GM12892 (cell line): ENCODE results near the gene KPNA1.
"Not testable (repeated sequence)": the region's sequence is repeated elsewhere in the genome, so short reads cannot be mapped to it uniquely, and the experiment has no call there.

Source experiments
- DNase-seq: peaks from one replicate; pipeline ENCODE4 v3.0.0; 2011; ENCODE audit not compliant: insufficient read length
- FAIRE-seq: peaks from 2 replicates; lab custom pipeline; 2011; peaks lifted over from hg19 to GRCh38; lab: Jason Lieb, UNC
- POLR2A ChIP-seq: IDR thresholded peaks from 2 replicates; pipeline ENCODE4 v1.6.1; 2011; ENCODE audit warnings: low read depth, low read length, control low read depth
- POLR2AphosphoS5 ChIP-seq: IDR thresholded peaks from 2 replicates; pipeline ENCODE4 v1.6.1; 2011; ENCODE audit warnings: low read depth, low read length, control low read depth
- TAF1 ChIP-seq: IDR thresholded peaks from 2 replicates; pipeline ENCODE4 v1.6.1; 2011; ENCODE audit warnings: low read depth, mild to moderate bottlenecking, control low read depth, low read length, borderline replicate concordance

The KPNA1 gene

DNA sequence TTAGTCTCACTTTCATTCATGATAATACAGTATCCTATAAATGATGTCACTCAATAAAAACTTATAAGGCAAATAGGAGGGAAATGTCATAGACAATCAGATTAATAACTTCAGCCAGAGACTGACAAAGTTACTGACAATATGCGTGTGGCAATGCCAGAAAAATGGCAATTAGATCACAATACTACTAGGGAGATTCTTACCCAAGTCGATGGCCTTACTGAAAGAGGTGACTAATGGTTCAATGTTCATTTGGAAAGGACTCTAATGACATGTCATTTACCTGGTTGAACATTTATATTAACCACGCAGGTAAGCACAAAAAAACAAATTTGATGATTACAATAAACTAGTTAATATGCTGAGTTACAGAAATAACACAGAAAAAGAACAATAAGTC is 52.9 kb downstream of the KPNA1 start:
- FAIRE-seq (no peak), DNase-seq (no peak)
- TF ChIP-seq POLR2A (no peak), POLR2AphosphoS5 (no peak)

DNA sequence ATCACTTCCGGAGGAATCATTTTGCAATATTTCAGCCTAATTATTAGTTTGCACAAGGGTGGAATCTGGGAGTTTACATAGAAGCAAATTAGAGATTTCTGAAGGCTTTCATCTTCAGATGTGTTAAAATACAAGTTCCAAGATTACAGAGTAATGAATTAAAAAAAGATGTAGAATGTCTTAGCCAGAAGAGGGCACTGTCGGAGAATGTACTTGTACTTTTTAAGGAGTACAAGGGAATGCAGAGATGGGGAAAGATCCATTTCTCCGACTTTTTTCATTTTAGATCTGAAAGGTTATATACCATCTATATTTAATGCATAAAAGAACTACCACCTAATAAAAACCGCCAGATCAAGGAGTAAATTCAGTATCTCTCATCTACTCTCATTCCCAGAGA is 55.7 kb downstream of the KPNA1 start:
- DNase-seq (no peak), FAIRE-seq (peak; percentile 21)
- no peak for TF ChIP-seq POLR2AphosphoS5
- no peak for TF ChIP-seq TAF1
- TF ChIP-seq POLR2A: no peak

DNA sequence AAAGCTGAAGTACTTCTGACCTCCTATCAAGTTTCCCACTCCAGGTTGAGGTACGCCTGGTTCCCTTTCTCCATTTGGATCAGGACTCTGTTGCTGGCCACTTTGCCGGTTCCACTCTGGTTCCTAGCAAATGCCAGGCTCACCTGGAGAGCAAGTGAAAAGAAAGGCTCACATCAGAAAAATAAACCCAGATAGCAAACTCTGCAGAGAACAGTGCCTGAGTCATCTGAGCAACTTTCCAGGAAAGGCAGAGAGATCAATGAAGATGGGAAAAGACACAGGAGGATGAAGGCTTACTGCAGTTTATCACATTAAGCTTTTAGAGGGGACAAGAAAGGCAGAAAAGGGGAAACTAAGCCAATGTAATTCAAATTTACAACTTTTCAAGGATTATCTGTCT is 57.0 kb downstream of the KPNA1 start:
- TF ChIP-seq POLR2AphosphoS5 (no peak), POLR2A (no peak), TAF1 (no peak)
- peak; percentile 56 for FAIRE-seq
- DNase-seq: no peak

DNA sequence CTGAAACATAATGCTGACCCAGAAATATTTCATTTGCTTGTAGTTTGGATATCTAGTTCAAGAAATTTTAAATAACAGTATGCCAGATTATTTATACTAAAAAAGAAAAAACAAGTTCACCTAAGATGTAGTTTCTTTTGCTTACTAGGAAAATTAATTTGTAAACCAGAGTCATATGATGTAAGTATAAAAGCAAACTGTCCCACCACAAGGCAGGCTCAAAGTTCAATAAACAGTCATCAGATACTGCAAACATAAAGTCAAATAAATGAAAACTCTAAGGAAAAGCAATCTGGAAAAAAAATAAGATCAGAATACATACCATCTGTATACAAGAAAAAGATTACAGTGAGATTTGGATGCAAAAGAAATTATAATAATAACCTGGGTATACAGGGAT is 58.7 kb downstream of the KPNA1 start:
- TF ChIP-seq TAF1 (no peak), POLR2A (no peak), POLR2AphosphoS5 (no peak)
- FAIRE-seq (no peak), DNase-seq (no peak)

DNA sequence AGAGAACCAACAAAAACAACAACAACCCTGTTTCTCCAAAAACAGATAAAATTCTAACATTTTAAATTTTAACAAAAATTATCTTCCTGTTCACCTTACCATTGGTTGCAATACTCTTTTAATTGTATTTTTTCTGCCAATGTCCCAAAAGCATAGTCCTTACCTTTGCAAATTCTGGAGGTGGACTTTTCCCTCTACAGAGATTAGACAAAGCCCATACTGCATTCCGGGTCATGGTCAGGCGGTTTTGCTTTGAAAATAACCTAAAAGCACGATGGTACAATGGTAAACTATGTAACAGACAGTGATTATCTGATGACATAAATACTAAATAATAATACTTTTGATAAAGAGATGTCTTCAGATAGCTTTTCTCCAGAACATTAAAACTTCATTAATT is 63.4 kb downstream of the KPNA1 start:
- no peak for DNase-seq
- no peak for TF ChIP-seq POLR2A
- no peak for FAIRE-seq

DNA sequence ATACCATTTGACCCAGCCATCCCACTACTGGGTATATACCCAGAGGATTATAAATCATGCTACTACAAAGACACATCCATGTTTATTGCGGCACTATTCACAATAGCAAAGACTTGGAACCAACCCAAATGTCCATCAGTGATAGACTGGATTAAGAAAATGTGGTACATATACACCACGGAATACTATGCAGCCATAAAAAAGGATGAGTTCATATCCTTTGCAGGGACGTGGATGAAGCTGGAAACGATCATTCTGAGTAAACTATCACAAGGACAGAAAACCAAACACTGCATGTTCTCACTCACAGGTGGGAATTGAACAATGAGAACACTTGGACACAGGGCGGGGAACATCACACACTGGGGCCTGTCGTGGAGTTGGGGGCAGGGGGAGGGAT is 66.5 kb downstream of the KPNA1 start:
- not testable (repeated sequence) for DNase-seq, FAIRE-seq

DNA sequence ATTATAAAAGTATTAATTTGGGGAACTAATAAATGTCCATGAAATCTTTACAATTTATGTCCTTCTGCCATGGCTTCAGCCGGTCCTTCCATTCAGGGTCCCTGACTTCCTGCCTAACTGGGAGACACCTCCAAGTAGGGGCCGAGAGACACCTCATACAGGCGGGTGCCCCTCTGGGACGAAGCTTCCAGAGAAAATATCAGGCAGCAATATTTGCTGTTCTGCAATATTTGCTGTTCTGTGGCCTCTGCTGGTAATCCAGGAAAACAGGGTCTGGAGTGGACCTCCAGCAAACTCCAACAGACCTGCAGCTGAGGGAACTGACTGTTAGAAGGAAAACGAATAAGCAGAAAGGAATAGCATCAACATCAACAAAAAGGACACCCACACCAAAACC is 70.2 kb downstream of the KPNA1 start:
- FAIRE-seq: not testable (repeated sequence)

DNA sequence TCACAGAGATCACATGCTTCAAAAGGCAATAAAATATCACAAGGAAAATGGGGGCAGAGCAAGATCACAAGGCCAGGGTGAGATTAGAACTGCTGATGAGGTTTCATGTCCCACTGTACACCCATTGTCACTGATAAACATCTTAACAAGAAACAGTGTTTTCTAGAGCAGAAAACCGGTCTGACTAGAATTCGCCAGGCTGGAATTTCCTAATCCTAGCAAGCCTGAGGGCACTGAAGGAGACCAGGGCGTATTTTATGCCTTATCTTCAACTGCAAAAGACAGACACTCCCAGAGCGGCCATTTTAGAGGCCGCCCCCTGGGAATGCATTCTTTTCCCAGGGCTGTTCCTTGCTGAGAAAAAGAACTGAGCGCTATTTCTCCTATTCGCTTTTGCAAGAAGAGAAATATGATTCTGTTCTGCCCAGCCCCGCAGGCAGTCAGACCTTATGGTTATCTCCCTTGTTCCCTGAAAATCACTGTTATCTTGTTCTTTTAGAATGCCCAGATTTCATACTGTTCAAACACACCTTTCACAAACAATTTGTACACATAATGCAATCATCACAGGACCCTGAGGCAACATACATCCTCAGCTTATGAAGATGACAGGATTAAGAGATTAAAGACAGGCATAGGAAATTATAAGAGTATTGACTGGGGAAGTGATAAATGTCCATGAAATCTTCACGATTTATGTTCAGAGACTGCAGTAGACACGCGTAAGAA is 70.8 kb downstream of the KPNA1 start:
- not testable (repeated sequence) for DNase-seq, FAIRE-seq

More for the DNA sequence above, 70.2 kb downstream of the KPNA1 start:
- DNase-seq: not testable (repeated sequence)

DNA sequence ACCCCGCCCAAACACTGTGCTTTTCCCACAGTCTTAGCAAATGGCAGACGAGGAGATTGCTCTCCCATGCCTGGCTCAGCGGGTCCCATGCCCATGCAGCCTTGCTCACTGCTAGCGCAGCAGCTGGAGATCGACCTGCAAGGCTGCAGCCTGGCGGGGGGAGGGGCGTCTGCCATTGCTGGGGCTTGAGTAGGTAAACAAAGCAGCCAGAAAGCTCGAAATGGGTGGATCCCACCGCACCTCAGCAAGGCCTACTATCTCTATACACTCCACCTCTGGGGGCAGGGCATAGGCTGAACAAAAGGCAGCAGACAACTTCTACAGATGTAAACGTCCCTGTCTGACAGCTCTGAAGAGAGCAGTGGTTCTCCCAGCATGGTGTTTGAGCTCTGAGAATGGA is 71.6 kb downstream of the KPNA1 start:
- FAIRE-seq: no peak
- no peak for DNase-seq
- TF ChIP-seq POLR2AphosphoS5: no peak
- no peak for TF ChIP-seq TAF1
- no peak for TF ChIP-seq POLR2A

DNA sequence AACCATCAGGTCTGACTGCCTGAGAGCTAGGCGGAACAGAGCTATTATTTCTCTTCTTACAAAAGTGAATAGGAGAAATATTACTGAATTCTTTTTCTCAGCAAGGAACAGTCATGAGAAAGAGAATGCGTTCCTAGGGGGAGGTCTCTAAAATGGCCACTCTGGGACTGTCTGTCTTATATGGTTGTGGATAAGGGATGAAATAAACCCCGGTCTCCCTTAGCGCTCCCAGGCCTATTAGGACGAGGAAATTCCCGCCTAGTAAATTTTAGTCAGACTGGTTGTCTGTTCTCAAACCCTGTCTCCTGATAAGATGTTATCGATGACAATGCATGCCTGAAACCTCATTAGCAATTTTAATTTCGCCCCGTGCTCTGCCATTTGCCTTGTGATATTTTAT is 78.8 kb downstream of the KPNA1 start:
- FAIRE-seq (no peak), DNase-seq (no peak)
- TF ChIP-seq POLR2AphosphoS5: no peak
- TF ChIP-seq POLR2A: no peak
- TF ChIP-seq TAF1: no peak

DNA sequence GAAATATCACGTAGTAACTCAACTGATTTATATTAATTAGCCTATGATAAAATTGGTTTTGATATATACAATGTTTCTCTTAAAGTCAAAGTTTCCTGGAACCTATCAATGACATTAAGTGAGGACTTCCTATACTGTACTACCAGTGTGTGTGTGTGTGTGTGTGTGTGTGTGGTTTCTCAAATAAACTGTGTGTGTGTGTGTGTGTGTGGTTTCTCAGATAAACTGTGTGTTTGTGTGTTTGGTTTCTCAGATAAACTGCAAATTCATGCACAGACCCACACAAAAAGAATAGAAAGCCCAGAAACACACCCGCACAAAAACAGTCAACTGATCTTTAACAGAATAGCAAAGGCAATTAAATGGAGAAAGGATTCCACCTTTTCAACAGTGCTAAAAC is 84.4 kb downstream of the KPNA1 start:
- TF ChIP-seq POLR2A: no peak

DNA sequence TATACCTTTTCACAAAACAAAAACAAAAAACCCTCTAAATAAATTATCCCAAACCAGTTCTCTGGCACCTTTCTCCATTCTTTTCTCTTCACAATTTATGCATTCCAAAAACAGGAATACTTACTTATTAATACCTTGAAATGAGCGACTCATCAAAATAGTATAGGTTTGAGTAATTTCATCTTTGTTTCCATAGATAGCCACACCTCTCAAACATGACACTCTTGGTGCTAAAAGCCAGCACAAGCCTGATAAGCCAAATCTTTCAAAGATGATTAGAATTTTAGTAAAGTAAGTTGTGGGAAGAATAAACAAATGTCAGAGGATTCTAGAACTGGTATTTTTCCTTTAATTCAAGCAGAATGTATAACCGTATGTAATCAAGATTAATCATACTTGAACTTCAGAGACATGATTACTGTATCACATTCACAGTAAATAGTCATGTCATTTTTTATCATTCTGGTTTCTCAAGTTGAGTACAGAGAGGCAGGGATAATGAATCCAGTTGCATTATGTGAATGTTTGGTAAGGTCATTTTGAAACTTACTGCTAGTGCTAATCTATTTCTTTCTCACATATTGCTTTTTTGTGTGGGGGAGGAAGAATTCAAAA is 86.8 kb downstream of the KPNA1 start:
- FAIRE-seq (peak; percentile 48), DNase-seq (no peak)
- TF ChIP-seq POLR2A: no peak
- no peak for TF ChIP-seq TAF1
- no peak for TF ChIP-seq POLR2AphosphoS5

More for the DNA sequence above, 84.4 kb downstream of the KPNA1 start:
- DNase-seq (no peak), FAIRE-seq (no peak)

DNA sequence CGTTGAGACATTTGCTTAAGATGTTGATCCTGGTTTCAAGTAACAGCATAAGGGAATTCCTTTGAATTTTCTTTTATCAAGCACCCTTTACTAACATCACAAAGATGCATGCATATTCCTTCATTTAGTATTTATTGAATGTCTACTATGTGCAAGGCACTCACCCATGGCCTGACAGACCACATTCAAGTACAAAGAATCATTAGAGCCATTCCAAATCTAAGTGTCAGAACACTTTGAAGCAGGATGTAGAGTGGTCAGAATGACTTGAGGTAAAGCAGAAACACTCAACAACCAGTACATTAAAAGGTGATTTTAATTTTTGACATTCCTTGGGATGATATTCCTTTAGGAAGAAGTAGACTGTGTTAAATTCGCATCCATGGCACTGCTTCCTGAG is 92.9 kb downstream of the KPNA1 start:
- FAIRE-seq: peak; percentile 73
- TF ChIP-seq POLR2A: no peak
- no peak for TF ChIP-seq POLR2AphosphoS5
- no peak for TF ChIP-seq TAF1
- DNase-seq: no peak

DNA sequence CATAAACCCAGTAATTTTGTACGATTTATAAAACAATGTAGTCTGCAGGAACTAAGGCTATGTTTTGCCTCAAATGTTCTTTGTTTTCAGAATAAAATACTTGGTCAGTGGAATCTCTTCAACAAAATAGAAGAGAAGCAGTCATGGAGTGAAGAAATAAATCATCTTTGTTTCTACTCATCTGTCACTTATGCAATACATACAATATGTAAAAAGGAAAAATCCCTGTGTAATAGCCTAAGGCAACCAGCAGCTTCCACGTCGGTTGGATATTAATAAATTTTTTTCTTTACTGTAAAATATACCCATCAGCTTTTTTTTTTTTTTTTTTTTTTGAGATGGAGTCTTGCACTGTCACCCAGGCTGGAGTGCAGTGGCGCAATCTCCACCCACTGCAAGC is 93.6 kb downstream of the KPNA1 start:
- DNase-seq: no peak
- TF ChIP-seq POLR2AphosphoS5 (no peak), TAF1 (no peak), POLR2A (no peak)
- no peak for FAIRE-seq
